Skin of body (tissue), 2 donors: Measurements from ENCODE around the gene SMPD1. TPM values are rescaled to one million over a fixed set of nuclear protein-coding genes. Genes with fewer than 3 reads are reported as not detected.

Source experiments
- DNase-seq: peaks from one replicate; lab custom pipeline; 2025; lab: John Stamatoyannopoulos, UW
- total RNA-seq: library from RNA; depleted of rRNA; stranded (reverse); fragments of >200 nt; gene quantifications from one replicate; pipeline ENCODE4 v1.2.3, GENCODE V29; 2014

The SMPD1 gene
- 9.6 TPM for total RNA-seq

DNA sequence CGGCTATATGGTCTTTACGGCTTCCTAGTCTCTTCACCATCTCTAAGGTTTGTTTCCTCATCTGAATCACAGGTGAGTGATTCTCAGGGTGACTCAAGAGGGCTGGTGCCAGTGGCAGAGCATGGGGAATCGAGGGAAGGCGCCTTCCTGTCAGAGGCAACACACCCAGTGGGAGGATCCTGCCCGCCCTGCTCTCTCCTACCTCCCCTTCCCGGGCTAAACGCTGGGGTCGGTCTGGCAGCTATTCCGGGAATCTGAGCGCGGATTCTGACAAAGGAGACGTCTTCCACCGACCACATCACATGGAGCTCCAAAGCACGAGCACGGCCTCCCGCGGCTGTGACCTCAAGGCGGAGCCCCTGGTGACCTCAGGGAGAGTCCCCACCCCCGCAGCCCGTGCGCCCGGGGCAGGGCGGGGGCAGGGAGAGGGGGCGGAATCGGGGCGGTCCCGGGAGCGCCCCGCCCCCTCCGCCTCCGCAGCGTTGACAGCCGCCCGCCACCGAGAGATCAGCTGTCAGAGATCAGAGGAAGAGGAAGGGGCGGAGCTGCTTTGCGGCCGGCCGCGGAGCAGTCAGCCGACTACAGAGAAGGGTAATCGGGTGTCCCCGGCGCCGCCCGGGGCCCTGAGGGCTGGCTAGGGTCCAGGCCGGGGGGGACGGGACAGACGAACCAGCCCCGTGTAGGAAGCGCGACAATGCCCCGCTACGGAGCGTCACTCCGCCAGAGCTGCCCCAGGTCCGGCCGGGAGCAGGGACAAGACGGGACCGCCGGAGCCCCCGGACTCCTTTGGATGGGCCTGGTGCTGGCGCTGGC is at the start of gene SMPD1:
Gene SMPD1, plus strand, starts transcription at position 570 of the 813 bp plus-strand sequence. Its CDS starts 125 bp downstream, at position 695.
- peak; percentile 81 for DNase-seq

DNA sequence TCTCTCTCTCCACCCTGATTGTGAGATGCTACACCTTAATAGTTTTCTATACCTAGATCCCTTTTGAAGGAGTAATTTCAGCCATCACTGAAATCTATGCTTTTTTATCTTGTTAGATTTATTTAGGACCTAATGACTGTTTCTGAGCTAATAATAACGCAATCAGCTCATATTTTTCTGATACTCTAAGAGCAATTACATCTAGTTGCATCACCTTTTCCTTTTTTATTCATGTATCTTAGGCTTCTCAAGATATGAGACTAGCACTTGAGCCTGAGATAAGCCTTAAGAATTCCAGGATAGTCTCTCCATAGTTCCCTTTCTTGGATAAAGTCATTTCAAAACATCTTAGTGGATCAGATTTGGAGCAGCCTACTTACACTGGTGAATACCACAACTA is 44.9 kb upstream of the SMPD1 start:
- no peak for DNase-seq

DNA sequence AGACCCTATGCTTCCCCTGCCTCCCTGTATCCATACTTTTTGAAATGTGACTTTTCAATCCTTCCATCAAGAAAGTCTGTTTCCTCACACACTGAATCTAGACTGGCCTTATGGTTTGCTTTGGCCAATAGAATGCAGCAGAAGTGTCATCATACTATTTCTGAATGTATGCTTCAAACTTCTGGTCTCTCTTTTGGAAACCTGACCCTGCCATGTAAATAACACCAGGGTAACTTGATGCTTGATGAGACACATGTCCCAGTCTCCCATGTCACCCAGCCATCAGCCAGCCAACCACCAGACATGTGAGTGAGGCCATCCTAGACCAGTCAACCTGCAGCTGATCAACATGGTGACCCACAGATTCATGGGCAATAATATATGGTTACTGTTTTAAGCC is 40.2 kb upstream of the SMPD1 start:
- DNase-seq, result no peak

DNA sequence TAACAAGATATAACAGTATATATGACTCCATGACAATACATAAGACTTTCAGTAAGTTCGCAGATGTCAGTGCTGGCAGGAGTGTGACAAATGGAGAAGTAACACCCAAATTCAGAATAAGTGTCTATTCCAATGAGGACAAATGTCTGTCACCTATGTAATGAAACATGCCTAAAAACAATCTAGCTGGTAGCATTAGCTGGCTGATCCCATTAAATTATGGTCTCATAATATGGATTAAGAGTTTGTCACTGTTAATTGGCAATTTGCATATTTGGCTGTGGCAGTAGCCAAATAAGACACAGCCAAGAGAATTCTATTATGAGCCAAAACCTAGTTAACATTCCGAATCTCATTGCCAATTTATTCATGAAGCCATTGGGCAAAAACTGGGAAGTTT is 39.8 kb upstream of the SMPD1 start:
- no peak for DNase-seq

DNA sequence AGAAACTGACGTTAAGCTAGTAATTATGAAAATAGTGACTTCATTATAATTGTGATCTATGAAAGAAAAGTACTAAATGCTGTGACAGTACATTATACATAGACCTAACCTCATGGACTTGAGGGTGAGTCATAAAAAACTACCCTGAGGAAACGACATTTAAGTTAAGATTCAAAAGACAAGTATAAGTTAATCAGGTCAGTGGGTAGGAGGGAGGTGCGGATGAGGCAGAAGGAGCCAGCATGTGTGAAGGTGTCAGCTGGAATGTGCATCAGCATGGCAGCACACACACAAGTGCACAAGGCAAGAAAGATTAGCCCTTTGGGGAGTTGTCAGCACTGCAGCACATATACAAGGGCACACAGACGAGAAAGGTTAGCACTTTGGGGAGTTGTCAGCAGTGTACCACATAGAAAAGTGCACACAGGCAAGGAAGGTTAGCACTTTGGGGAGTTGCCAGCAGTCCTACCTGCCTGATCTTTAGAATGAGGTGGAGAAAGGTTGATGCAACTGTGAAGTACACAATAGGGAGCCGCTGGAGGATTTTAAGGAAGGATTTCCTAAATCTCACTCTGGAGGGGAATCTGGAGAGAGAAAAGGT is 38.4 kb upstream of the SMPD1 start:
- DNase-seq, result no peak

DNA sequence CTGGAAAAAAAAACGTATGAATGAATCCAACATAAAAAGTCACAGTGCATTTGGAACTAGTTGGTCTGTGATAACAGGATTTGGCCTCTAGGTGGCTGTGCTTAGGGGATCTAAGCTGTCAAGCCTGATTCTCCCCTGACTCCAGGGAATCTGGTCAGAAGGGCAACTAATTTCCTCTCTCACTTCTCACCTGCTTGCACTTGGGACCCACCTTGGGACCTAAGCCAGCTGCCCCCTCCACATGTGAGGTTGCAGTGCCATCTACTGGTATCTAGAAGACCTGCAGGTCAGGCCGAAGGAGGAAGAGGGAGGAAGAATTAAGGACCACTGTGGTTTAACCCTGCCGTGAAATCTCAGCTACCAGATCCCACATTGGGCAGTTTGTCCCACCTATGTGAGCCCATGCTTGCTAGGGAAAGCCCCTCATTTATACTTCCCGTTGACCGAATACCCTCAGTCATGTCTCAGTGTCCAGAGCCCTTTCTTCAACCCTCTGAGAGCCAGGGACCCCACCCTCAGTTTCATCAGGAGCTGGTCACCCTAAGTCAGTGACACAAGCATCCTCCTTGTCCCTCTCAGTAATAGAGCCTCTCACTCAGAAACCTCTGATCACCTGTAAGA is 36.8 kb upstream of the SMPD1 start:
- DNase-seq, result peak; percentile 8

DNA sequence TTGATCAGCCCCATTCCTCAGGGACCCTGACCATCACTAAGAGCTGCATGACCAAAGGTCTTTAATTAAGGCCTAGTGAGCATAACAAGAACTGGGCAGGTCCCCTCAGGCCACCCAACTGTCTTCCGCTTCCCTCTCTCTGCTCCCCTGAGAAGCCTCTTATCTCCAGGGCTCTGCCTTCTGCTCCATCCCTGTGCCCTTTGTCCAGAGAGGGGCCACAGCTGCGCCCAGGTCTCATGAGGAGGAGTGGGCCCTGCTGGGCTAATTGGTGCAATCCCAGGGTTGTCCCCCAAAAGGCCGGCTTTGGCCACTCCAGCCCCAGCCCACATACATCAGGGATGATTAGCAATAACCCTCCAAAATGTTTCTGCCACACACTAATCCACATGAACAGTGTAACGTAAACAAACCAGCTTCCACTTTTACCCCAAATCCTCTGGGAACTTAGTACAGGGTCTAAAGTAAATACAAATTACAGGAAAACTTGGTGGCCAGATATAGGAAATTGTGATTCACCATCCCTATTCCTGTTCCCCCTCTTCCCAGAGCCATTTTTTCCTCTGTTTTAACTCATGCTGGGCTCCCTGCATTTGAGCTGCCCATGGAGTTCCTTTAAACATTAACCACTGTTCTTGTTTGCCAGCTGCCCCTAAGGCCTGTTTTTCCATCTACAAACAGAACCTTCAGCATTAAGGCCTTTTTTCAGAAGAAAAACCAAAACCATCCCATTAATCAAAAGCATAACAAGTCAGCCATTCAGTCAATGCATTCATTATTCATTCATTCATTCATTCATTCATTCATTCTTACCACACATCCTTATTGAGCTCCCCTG is 35.4 kb upstream of the SMPD1 start:
- no peak for DNase-seq

DNA sequence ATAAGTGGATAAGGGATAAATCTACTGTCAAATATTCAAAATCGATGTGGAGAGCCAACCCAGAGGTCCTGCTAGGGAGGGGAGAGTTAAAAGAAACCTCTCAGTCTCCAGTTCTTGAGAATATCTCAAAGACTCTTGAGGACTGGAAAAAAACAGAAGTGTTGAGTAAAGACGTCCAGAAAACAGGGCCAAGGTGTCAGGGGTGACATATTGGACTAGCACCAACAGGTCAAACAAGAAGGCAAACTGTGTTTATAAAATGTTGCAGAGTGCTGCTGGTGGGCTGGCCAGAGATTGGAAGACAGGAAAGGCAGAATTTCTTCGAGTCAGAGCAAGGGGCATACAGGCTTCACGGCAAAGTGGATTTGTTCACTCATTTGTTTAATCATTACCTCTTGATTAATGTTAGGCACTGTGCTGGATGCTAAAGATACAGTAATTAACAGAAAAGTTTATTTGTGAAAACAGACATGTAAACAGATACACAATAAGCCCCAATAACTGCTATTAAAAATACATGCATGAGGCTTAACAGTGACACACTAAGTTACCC is 33.7 kb upstream of the SMPD1 start:
- no peak for DNase-seq

DNA sequence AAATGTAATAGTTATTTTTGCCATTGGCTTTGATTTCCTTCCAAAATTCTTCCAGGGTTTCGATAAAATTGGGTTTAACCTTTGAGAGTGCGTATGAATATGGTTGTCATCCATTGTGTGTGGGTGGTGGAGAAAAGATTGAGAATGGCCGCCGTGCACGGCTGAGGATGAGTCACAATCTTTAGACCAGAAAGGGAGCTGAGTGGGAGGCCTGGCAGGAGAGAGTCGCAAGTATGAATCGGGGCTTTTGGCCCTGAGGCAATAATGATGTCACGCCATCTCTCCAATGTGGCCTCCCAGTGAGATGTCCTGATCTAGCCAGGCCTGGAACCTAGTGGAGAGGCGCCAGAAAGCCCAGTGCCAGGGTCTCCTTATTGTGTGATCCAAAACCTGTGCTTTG is 33.1 kb upstream of the SMPD1 start:
- DNase-seq, result no peak

DNA sequence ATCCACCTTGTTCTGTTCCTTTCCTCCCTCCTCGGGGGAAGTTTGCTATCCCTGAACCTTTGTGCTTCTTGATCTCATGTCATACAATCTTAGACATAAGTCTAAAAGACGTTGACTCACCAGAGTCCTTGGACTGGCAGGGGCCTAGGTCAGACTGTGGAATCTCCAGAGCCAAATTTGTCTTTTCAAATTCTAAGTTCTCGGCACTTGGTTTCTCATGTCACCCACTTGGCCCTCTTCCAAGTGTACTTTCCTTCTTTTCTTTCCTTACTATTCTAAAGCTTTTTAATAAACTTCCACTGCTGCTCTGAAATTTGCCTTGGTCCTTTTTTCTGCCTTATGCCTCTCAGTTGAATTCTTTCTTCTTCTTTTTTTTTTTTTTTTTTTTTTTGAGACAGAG is 30.1 kb upstream of the SMPD1 start:
- no peak for DNase-seq

DNA sequence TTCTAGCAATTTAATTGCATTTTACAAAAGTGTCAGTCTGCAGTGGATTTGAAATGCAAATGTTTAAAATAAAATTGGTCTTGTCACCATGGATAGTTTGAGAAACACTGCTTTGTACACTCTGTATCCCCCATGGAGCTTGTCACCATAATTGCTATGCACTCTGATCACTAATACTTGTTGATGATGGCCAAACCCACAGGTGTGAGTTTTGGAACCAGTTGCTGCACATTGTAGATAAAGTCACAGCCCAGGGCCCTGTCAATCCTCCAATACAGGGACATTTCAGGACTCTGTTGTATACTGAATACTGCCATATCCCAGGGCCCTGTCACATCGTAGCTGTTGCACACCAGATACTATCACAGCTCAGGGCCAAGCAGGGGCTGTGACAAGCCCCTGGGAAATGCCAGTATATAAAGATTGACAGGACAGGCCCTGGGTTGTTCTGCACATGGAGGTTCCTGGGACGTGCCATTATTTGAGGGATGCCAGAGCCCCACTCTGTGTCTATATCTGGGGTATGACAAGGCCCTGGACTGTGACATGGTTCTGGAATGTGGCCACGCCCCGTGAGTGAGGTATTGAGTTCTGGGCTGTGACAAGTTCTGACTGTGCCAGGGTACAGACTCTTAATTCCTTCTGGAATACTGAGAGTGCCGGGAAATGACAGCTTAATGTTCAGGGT is 27.9 kb upstream of the SMPD1 start:
- DNase-seq, result no peak

DNA sequence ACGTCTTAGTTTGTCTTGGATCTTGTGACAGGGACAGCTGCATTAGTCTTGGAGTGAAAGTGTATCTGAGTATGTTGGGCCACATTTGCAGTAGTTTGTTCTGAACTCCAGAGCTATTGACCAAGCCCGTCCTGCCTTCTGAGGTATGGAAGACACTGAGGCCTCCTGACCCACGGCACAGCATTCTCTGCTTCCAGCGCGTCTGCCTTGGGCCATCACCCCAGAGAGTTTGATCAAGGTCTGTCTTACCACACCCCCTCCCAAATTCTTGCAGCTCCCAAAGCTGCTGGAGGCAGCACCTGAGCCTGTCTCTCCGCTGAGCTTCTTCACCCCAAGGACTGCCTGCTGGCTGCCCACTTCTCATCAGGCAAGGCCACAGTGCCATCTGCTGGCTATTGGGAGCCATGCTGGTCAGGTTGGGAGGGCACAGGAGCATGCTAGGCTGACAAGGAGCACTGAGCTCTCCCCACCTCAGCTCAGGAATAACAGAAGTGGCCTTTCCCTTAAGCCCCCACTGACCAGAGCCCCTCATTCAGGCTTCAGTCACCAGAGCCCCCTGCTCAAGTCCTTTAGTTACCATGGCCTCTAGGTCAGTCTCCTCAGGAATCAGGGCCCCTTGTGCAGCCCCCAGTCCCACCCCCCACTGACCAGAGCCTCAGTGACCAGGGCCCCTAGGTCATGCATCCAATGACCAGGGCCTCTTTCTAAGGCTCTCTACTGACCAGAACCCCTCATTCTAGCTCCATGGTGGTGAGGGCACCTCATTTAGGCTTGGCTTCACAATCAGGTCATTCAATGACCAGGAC is 27.2 kb upstream of the SMPD1 start:
- DNase-seq, result peak; percentile 29

DNA sequence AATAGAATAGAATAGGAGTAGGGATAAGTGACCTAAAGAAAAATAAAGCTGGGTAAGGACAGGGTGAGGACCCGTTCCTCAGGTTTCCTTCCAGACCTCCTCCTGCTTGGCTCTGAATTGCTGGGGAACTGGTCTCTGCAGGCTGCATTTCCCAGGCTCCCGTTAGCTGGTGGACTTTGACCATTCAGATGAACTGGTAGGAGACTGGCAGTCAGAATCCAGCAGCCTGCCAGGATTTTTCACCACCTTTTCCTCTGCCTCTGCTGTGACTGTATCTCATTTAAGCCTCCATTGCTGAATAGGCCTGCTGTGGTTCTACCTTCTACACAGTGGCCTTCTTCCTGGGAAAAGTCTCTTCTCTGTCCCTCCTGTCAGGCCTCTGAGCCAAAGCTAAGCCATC is 24.6 kb upstream of the SMPD1 start:
- DNase-seq, result no peak

DNA sequence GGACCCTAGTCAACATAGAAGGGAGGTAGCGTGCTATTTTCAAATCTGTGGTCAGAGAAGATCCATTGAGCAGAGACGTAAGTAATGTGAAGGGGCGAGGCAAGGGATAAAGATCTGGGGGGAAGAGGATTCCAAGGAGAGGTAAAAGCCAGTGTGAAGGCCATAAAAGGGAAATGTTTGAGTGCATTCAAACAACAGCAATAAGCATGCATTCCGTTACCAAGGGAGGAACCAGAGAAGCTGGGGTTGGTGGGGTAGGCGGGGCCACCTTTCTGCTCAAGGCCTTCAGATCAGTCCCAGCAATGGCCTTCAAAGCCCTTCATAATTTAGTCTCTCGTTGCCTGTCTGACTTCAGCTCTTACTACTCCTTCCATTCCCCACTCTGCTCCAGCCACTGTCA is 18.4 kb upstream of the SMPD1 start:
- DNase-seq, result no peak

DNA sequence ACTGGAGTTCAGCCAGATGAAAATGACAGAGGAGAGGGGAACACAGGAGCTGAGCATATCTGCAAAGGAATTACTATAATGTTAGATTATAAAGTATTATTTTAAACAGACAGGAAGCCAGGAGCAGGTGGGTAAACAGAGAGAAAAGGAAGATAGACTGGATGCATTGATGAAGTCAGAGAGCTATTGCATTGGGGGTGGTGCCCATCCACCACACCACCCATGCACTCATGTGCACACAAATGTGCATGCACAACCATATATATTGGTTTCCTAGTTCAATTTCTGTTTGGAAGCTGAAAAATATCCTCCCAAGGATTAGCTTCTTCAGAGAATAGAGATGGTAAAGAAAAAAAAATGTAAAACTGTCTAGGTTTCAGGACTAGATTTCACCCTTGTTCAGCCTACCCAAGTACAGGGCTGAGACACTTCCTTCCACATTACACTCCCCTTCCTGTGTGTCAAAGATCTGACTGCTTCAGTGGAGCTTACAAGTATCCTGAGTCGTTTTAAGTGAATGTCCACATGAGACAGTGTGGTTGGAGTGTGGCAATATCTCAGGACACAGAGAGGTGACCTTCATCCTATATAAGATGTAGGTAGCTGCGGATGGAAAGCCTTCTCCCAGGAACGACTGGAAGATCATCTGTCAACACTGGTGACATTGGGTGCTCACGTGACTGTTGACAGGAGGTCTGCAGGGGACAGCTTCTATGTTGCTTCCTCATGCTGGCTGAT is 12.2 kb upstream of the SMPD1 start:
- no peak for DNase-seq

DNA sequence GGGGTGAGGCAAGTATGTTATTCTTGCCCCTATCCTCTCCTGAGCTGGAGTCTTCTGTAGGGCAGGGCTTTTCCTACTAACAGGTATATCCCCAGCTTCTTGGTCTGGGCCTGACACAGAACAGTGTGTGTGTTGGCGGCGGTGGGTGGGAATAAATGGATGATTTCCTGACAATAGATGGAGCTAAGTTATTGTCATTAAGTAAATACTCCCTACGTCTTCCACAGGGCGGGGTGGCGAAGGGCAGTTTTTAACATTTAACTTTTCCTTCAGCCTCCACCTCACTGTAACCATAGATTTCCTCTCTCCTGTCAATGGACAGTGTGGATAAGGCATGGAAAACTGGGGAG is 11.7 kb upstream of the SMPD1 start:
- no peak for DNase-seq

DNA sequence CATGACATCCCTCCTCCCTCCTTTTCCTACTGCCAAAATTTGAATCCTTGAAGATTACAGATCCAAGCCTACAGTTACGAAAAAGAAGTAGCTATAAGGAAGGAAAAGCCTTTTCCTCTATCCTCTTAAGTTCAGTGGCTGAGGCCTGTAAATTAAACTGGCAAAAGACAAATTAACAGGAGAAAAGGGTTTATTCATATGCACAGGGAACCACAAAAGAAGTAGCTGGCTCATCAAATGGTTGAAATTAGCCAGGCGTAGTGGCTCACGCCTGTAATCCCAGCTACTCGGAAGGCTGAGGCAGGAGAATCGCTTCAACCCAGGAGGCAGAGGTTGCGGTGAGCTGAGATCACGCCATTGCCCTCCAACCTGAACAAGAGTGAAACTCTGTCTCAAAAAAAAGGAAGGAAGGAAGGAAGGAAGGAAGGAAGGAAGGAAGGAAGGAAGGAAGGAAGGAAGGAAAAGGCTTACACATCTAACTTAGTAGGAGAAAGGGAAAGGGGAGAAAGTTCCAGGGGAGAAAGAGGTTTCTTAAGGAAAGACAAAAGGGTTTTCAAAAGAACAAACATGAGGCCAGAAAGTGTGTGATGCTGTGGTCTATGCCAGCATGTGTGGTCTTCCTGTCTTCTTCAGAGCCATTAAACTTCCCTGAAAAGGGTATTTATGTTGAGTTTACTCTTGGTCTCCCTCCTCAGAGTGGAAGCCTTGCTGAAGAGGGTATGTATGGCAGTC is 5.1 kb upstream of the SMPD1 start:
- DNase-seq, result no peak

DNA sequence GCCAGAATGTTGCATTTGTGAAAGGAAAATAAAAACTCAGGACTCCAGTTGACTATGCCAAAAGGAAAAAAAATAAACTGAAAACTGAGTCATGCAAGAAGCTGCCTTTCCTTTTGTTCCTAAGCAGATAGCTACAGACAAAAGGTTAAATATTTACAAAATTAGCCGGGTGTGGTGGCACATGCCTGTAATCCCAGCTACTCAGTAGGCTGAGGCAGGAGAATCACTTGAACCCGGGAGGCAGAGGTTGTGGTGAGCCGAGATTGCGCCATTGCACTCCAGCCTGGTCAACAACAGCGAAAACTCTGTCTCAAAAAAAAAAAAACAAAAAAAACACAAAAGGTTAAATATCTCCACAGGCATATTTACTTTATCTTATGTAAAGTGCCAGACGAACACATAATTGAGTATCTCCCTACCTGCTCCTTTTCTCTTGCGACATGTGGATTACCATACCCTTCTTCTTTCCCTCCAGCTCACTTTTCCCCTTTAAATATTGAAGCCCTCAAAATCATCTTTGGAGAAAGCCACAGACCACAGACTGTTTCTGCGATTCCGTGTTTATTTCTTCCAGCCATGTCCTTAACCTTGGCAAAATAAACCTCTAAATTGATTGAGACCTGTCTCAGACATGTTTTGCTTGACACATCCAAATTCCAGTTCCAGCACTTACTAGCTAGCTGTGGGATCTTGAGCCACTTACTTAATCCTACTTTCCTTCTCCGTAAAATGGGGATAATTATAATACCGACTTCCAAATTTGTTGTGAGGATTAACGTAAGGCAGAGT is 2.3 kb upstream of the SMPD1 start:
- no peak for DNase-seq
